IMR-90 (cell line): ENCODE data around the gene RIPK1. TPM values are rescaled to one million over a fixed set of nuclear protein-coding genes. Genes with fewer than 3 reads are reported as not detected.

Experiments
- ATAC-seq: fragments of 200-7000 bp; cut with Tn5 transposase; 2 replicates; pipeline ENCODE4 v1.9.1; 2020; ENCODE audit warnings: low read depth, mild to moderate bottlenecking, moderate library complexity
- BruUV-seq: library from RNA; stranded (reverse); fragments of 400-500 nt; replicated peaks from 2 replicates; lab custom pipeline; 2021; lab: Mats Ljungman, UMichigan
- CTCF ChIA-PET: fragments of 300-600 bp; formaldehyde crosslinking; extraction: SDS; loops from one replicate; lab custom pipeline; 2021; ENCODE audit warnings: antibody characterized with exemption; lab: Yijun Ruan, JAX
- POLR2A ChIA-PET: fragments of 300-600 bp; sonication (Branson Sonifier 250); formaldehyde crosslinking; loops from one replicate; lab custom pipeline; 2022; ENCODE audit warnings: antibody characterized with exemption; ENCODE audit not compliant: unreplicated experiment; lab: Charles Lee
- DNase-seq: peaks from one replicate; pipeline ENCODE4 v3.0.0; 2013
- H2AFZ ChIP-seq: replicated peaks from 2 replicates; pipeline ENCODE3; 2013; ENCODE audit warnings: low read length, mild to moderate bottlenecking; ENCODE audit not compliant: poor library complexity
- H2AK5ac ChIP-seq: 2 replicates; pipeline ENCODE4 v1.6.1; 2013; ENCODE audit warnings: low read depth, low read length, inconsistent platforms
- H2AK9ac ChIP-seq: replicated peaks from 2 replicates; pipeline ENCODE3; 2013; ENCODE audit warnings: mild to moderate bottlenecking, low read depth, low read length, moderate library complexity; ENCODE audit not compliant: poor library complexity
- H2BK120ac ChIP-seq: 2 replicates; pipeline ENCODE4 v1.6.1; 2013; ENCODE audit warnings: low read depth, low read length, inconsistent platforms
- H2BK15ac ChIP-seq: 3 replicates; pipeline ENCODE4 v1.6.1; 2013; ENCODE audit warnings: low read depth, low read length, inconsistent platforms
- H2BK20ac ChIP-seq: 2 replicates; pipeline ENCODE4 v1.6.1; 2013; ENCODE audit warnings: low read depth, mild to moderate bottlenecking, inconsistent platforms, low read length, moderate library complexity
- H2BK5ac ChIP-seq: 2 replicates; pipeline ENCODE4 v1.6.1; 2013; ENCODE audit warnings: mild to moderate bottlenecking, low read depth, low read length, inconsistent platforms; ENCODE audit not compliant: poor library complexity, severe bottlenecking
- H3K14ac ChIP-seq: replicated peaks from 2 replicates; pipeline ENCODE4 v1.6.1; 2013; ENCODE audit warnings: low read depth, low read length, inconsistent platforms
- H3K18ac ChIP-seq: 2 replicates; pipeline ENCODE4 v1.6.1; 2013; ENCODE audit warnings: low read depth, low read length, control low read depth
- H3K23ac ChIP-seq: 2 replicates; pipeline ENCODE4 v1.6.1; 2013; ENCODE audit warnings: low read depth, low read length, inconsistent platforms
- H3K27ac ChIP-seq: 2 replicates; pipeline ENCODE4 v1.5.1; 2013; ENCODE audit warnings: mild to moderate bottlenecking, control low read depth, low read length; ENCODE audit not compliant: insufficient read depth
- H3K27me3 ChIP-seq: 2 replicates; pipeline ENCODE4 v1.6.1; 2013; ENCODE audit warnings: low read length; ENCODE audit not compliant: control insufficient read depth, insufficient read depth
- H3K36me3 ChIP-seq: 2 replicates; pipeline ENCODE4 v1.6.1; 2013; ENCODE audit warnings: low read length, mixed read lengths; ENCODE audit not compliant: control insufficient read depth, insufficient read depth
- H3K4ac ChIP-seq: 2 replicates; pipeline ENCODE4 v1.6.1; 2013; ENCODE audit warnings: low read depth, low read length, inconsistent platforms
- H3K4me1 ChIP-seq: 2 replicates; pipeline ENCODE4 v1.6.1; 2013; ENCODE audit warnings: low read length, mixed read lengths; ENCODE audit not compliant: control insufficient read depth, insufficient read depth
- H3K4me2 ChIP-seq: 2 replicates; pipeline ENCODE4 v1.6.1; 2013; ENCODE audit warnings: low read depth, mild to moderate bottlenecking, control low read depth, low read length, moderate library complexity
- H3K4me3 ChIP-seq: 2 replicates; pipeline ENCODE4 v1.5.1; 2013; ENCODE audit warnings: low read depth, mild to moderate bottlenecking, control low read depth, low read length, moderate library complexity; ENCODE audit not compliant: insufficient read depth
- H3K56ac ChIP-seq: 2 replicates; pipeline ENCODE4 v1.6.1; 2013; ENCODE audit warnings: low read length, inconsistent platforms; ENCODE audit not compliant: insufficient read depth; ENCODE audit errors: extremely low read depth
- H3K79me1 ChIP-seq, 2 experiments: 2 replicates each; pipeline ENCODE4 v1.6.1; 2013; ENCODE audit warnings: low read length in 2 of 2, inconsistent platforms in 1 of 2, low read depth in 1 of 2
- H3K9ac ChIP-seq: 2 replicates; pipeline ENCODE4 v1.6.1; 2013; ENCODE audit warnings: low read depth, low read length, control low read depth
- H3K9me1 ChIP-seq: 2 replicates; pipeline ENCODE4 v1.6.1; 2013; ENCODE audit warnings: low read length, inconsistent platforms; ENCODE audit not compliant: insufficient read depth
- H3K9me3 ChIP-seq: 2 replicates; pipeline ENCODE4 v1.6.1; 2013; ENCODE audit warnings: low read length; ENCODE audit not compliant: control insufficient read depth, insufficient read depth
- H4K20me1 ChIP-seq: 2 replicates; pipeline ENCODE4 v1.6.1; 2013; ENCODE audit warnings: low read length, inconsistent platforms; ENCODE audit not compliant: insufficient read depth
- H4K5ac ChIP-seq: 2 replicates; pipeline ENCODE4 v1.6.1; 2013; ENCODE audit warnings: mild to moderate bottlenecking, low read depth, low read length, control low read depth
- H4K8ac ChIP-seq, 2 experiments: 2 replicates each; pipeline ENCODE4 v1.6.1; 2013; ENCODE audit warnings: low read depth in 2 of 2, low read length in 2 of 2, control low read depth in 1 of 2, inconsistent platforms in 1 of 2
- H4K91ac ChIP-seq: 2 replicates; pipeline ENCODE4 v1.6.1; 2013; ENCODE audit warnings: low read depth, low read length, inconsistent platforms; ENCODE audit not compliant: insufficient read depth
- BHLHE40 ChIP-seq: fragments of 150-350 bp; IDR thresholded peaks from 2 replicates; pipeline ENCODE4 v1.6.1; 2016; ENCODE audit warnings: mild to moderate bottlenecking, low read depth, low read length
- ELK1 ChIP-seq: fragments of 150-350 bp; IDR thresholded peaks from 2 replicates; pipeline ENCODE4 v1.6.1; 2016; ENCODE audit warnings: low read depth, mild to moderate bottlenecking, low read length, moderate library complexity, borderline replicate concordance
- RCOR1 ChIP-seq: IDR thresholded peaks from 2 replicates; pipeline ENCODE4 v1.6.1; 2012; ENCODE audit warnings: mild to moderate bottlenecking, low read length, improper control_type of control experiment; ENCODE audit not compliant: insufficient replicate concordance
- RFX5 ChIP-seq: IDR thresholded peaks from 2 replicates; pipeline ENCODE4 v1.8.0; 2012; ENCODE audit warnings: low read depth, mild to moderate bottlenecking, low read length, moderate library complexity
- WGBS, 2 experiments: methylation state at CpG; one replicate each; pipeline versions ENCODE4 v1.1.5 to v1.1.7; 2013; ENCODE audit warnings: missing lambda C conversion rate in 2 of 2; ENCODE audit not compliant: insufficient read length in 1 of 2; ENCODE audit errors: extremely low coverage in 2 of 2; 5-methylcytosine and 5-hydroxymethylcytosine counted together
- dilution Hi-C: fragments of 300-500 bp; cut with HindIII; formaldehyde crosslinking; loops from one replicate; pipeline ENCODE4 v1.14.3; 2018; ENCODE audit warnings: low sequenced_read_pairs; ENCODE audit not compliant: unreplicated experiment
- in situ Hi-C: fragments of 300-500 bp; cut with MboI; formaldehyde crosslinking; loops from 3 replicates; pipeline ENCODE4 v1.14.3; 2019; ENCODE audit warnings: low sequenced_read_pairs, inconsistent platforms, mixed read lengths
- intact Hi-C: fragments of 100-400 bp; cut with micrococcal nuclease; formaldehyde crosslinking; loops from 2 replicates; pipeline ENCODE4 v1.10.0; 2022
- polyA plus RNA-seq, 3 experiments: library from polyadenylated mRNA; depleted of rRNA; stranded (reverse); fragments of >200 nt; gene quantifications; 2 replicates each; pipeline ENCODE4 v1.2.3, GENCODE V29; 2012; ENCODE audit warnings: low replicate concordance in 1 of 3
- total RNA-seq: library from RNA; depleted of rRNA; stranded (reverse); fragments of >200 nt; gene quantifications from 2 replicates; pipeline ENCODE4 v1.2.3, GENCODE V29; 2012

Gene RIPK1
- total and polyA plus RNA-seq, 2 of the 4 experiments (the other 2 are of a cell fraction), result 12.6 to 25.6 TPM

DNA sequence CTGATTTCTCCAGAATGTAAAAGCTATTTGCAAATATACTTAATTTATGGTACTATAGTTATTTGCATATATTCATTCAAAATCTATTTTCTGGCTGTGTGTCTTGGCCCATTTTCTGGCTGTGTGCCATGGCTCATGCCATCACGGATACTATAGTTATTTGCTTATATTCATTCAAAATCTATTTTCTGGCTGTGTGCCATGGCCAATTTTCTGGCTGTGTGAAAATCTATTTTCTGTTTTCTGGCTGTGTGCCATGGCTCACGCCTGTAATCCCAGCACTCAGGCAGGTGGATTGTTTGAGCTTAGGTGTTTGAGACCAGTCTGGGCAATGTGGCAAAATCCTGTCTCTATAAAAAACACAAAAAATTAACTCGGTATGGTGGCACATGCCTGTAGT lies 28.9 kb upstream of the RIPK1 start:
- Histone ChIP-seq H2BK15ac (no peak overlapping the region), H4K8ac (no peak overlapping the region), H2AK5ac (no peak overlapping the region), H3K36me3 (no peaks in the 10 kb centered on the region), H4K5ac (no peak overlapping the region), H3K4ac (no peak overlapping the region), H3K14ac (no peak overlapping the region), H3K18ac (no peak overlapping the region), H3K27ac (no peak overlapping the region), H3K4me2 (no peak overlapping the region), H3K23ac (no peak overlapping the region), H4K91ac (no peak overlapping the region), H2AK9ac (no peak overlapping the region), H2BK20ac (no peak overlapping the region), H4K20me1 (no peaks in the 10 kb centered on the region), H3K4me1 (peaks cover 2% of the 10 kb centered on the region; the same call in 1 of the 2 replicates), H3K27me3 (peaks cover 11% of the 10 kb centered on the region), H3K9me3 (no peaks in the 10 kb centered on the region), H3K4me3 (no peak overlapping the region), H3K79me1 (no peaks in the 10 kb centered on the region), H3K9ac (no peak overlapping the region), H2AFZ (no peak overlapping the region), H3K9me1 (no peaks in the 10 kb centered on the region), H2BK5ac (no peak overlapping the region), H3K56ac (no peak overlapping the region), H2BK120ac (no peak overlapping the region)
- no TSS peak for BruUV-seq
- no CpG with 5 or more reads among the region's 3 CpGs for WGBS, 2 experiments
- dilution Hi-C loops, result no loop called here
- intact Hi-C loops, result no loop called here
- ATAC-seq (no peak), DNase-seq (no peak)
- ChIA-PET POLR2A (no interaction called here), CTCF (no interaction called here)
- TF ChIP-seq RCOR1, result no peak
- no peak for TF ChIP-seq RFX5
- no peak for TF ChIP-seq ELK1
- TF ChIP-seq BHLHE40, result no peak
- in situ Hi-C loops, result no loop called here
